SHP77 (cell line): ENCODE data around the gene ABCC3.
A peak's percentile ranks its signal among the peaks of the same experiment; 100 is the strongest.

Experiments used
- DNase-seq, 2 experiments: peaks; one replicate each; lab custom pipeline; 2025; lab: John Stamatoyannopoulos, UW

ABCC3 gene

DNA sequence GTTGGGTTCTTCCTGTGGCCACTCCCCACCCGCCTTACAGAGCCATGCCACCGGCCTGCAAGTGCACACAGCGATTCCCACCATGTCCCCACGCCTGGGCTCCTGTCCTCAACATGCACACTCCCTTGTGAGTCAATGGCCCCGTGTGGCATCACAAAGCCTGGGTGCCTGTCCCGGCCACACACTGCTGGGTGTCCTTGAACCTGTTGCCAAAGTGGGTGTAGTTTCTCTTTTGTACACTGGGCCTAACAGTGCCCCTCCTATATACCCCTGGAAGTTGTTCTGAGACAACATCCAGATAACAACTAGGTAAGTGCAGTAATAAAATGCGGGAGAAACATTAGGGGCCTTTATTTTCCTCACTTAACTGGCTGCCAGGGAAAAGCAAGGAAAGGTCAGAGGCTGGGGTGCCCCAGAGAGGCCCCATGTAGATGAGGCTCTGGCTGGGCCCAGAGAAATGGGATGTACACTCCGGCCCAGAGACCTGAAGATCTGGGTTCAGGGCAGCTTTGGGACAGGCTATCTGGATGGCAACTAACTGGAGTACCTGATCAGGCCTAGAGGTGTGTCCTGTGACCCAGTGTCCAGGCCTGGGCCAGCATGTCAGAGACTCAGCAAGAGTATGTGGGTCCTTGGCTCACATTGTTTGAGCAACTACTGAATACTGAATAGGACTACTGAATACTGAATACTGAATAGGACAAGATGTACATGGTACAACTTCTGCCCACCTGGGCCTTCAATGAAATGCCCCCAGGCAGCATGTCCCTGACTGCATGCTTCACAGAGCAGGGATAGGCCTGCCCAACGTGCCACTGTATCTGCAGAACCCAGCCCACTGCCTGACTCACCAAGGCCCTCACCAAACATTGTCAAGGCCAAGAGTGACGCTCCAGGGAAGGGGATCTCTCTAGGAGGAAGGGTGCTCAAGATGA, 8.3 kb downstream of the ABCC3 start:
- DNase-seq = no peak

DNA sequence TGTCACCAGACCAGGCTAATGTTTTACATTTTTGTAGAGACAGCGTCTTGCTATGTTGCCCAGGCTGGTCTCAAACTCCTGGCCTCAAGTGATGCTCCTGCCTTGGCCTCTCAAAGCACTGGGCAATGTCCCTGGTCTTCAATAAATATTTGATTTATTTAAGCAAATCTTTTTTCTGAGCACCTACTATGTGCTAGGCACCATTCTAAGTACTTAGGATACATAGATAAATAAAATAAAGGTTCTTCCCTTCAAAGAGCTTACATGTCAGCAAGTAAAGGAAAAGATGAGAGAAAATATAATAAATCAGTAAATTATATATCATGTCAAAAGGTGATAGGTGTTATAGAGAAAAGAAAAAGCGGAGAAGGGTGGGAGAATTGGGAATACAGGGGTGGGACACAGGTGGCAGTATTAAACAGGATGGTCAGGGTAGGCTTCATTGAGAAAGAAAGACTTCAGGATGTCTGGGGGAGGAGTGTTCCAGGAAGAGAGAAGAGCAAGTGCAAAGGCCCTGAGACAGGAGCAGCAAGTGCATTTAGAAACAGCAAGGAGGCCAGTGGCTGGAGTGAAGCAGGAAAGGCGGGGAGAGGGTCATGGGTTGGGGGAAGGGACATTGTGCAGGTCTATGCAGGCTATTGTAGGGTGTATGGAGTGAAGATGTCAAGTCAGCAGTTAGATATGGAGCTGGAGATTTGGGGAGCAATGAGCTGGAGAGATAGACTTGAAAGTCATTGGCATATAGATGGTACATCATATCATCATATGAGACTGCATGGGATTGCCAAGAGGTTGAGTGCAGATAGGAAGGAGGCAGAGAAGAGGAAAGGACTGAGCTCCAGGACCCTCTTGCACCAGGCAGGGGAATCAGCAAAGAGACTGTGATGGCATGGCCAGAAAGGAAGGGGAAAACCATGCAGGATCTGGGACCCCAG, 11.3 kb downstream of the ABCC3 start:
- no peak for DNase-seq

DNA sequence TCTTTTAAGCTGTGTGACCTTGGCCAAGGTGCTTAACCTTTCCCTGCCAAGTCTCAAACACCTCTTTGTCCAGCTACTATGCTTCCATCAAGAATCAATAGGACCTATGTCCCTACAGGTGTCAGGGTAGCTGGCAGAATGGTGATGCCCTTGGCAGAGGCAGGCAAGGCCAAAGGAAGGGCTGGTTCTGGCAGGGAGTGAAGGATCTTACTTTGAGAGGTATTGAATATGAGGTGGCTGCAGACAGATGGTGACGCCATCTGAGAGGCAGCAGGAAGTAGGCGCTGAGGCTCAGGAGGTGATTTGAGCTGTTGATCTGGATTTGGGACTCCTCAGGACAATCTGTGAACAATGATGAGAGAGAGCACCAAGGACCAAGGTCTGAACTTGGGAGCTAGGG, 12.5 kb downstream of the ABCC3 start:
- DNase-seq = no peak

DNA sequence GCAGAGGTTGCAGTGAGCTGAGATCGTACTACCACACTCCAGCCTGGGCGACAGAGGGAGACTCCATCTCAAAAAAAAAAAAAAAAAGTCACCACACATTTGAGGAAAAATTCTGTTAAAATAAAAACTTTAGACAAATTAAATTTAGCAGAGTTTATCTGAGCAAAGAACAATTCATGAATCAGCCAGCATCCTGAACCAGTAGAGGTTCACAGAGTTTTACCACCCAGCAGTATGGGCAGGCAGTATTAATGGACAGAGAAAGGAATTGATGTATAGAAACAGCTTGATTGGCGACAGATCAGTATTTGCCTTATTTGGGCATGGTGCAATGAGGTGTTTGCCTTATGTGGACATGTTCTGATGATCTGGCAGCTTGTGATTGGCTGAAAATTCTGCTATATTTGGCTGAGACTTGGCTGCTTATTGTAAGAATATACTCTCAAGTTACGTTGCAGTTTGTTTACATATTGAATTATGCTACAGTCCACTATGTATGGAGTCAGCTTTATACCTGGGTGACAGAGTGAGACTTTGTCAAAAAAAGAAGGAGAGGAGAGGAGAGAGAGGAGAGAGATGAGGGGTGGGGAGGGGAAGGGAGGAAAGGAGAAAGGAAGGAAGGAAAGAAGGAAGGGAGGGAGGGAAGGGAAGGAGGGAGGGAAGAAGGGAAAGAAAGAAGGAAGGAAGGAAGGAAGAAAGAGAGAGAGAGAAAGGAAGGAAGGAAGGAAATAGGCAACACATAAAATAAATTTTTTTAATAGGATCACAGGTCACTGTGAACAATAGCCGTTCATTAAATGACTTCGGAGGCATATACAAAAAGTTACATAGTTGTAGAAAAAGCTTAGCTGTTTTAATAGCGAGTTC, 14.6 kb downstream of the ABCC3 start:
- no peak for DNase-seq

DNA sequence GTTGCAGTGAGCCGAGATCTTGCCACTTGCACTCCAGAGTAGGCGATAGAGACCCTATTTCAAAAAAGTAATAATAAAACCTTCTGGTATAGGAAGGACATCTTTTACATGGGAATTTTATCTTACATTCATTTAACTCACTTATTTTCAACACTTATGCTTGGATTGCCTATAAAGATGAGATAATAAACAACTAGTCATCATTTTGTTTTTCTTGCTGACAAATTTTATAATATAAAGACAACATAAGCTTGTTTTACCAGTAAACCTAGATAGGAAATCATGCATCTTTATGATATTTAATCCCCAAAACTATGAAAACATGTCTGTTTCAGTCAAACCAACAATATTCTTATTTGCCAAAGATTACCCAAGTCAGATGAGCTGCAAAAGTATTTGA, 17.0 kb downstream of the ABCC3 start:
- no peak for DNase-seq

DNA sequence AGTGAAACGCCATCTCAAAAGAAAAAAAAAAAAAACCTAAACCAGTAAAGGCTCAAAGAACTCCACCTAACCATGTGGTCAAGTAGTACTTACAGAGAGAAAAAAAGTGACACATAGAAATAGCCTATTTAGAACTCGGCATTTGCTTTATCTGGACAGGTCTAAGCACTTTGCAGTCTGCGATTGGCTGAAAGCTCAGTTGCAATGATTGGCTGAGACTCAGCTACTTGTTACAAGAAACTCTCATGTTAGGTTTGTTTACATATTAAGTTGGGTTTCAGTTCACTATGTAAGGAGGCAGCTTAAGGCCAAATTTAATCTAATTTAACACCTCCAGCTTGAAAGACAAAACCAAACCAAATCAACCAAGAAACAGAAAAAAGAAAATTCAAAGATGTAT, 19.1 kb downstream of the ABCC3 start:
- no peak for DNase-seq

DNA sequence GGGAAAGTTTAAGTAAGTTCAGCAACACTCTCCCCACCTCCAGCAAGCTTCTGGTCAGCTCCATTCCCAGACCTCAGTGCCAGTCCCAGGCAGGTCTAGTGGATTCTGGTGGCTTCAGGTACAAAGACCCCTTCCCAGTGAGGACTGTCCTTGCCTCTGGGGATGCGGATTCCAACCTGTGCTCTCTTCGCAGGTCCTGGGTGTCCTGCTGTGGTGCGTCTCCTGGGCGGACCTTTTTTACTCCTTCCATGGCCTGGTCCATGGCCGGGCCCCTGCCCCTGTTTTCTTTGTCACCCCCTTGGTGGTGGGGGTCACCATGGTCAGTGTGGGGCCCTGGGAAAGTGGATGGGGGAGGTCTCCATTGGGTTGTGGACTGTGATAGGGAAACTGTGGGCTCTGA, 21.8 kb downstream of the ABCC3 start:
- DNase-seq = no peak

DNA sequence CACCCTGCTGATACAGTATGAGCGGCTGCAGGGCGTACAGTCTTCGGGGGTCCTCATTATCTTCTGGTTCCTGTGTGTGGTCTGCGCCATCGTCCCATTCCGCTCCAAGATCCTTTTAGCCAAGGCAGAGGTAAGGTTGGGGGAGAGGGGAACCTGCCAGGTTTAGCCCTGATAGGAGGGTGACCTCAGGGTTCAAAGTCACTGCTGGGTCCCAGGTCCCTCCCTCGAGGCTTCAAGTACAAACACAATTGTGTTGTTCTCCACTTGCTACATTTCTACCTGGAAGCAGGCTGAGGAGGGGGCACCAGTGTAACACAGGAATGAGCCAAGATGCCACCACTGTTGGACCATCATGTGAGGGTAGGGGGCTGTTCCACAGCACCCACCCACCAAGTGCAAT, 22.4 kb downstream of the ABCC3 start:
- DNase-seq = no peak

DNA sequence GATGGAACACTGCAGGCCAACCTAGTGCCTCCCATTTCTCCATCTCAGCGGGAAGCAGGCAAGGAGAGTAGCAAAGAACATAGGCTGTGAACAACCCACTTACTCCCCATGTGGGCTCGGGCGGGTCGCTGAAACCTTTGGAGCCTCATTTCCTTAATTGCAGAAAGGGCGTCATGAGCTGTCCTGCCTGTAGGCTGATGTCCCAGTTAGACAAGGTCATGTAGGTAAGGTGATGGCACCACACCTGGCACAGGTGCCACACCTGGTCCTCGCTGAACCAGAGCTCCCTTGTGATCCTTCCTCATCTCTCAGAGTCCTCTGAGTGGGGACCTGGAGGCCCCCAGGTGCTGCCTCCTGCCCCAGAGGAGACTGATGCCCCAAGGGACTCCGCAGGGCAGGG, 22.9 kb downstream of the ABCC3 start:
- DNase-seq = no peak

DNA sequence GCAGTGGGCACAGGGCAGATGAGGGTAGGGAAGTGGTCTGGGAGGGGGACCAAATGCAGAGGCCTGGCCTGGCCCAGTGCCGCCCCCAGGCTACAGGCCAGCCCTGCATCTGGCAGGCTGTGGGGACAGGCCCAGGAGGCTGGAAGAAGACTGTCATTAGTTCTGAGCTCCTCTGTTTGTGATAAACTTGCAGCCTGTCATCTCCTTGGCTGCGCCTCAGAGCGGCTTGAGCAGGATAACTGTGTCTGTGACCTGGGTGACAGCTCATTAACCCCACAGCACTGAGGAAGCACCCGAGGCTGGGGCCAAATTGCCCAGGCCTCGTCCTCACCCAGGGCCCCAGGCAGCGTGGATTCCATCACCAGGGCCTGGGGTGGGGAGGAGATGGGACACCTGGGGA, 23.9 kb downstream of the ABCC3 start:
- DNase-seq = no peak

DNA sequence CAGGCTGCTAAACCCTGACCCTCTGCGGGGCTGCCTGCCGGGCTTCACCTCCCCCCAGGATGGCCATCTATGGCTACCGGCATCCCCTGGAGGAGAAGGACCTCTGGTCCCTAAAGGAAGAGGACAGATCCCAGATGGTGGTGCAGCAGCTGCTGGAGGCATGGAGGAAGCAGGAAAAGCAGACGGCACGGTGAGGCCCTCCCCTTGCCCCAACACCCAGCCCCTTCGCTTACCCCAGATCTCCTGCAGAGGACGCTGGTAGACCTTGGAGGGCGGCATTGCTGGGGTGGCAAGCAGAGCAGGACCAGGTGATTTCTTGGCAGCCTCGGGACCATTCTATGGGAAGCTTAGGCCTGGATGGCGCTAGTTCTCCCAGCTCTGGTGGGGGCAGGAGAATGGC, 24.5 kb downstream of the ABCC3 start:
- peak in 1 of 2 experiments; percentile 26 for DNase-seq

DNA sequence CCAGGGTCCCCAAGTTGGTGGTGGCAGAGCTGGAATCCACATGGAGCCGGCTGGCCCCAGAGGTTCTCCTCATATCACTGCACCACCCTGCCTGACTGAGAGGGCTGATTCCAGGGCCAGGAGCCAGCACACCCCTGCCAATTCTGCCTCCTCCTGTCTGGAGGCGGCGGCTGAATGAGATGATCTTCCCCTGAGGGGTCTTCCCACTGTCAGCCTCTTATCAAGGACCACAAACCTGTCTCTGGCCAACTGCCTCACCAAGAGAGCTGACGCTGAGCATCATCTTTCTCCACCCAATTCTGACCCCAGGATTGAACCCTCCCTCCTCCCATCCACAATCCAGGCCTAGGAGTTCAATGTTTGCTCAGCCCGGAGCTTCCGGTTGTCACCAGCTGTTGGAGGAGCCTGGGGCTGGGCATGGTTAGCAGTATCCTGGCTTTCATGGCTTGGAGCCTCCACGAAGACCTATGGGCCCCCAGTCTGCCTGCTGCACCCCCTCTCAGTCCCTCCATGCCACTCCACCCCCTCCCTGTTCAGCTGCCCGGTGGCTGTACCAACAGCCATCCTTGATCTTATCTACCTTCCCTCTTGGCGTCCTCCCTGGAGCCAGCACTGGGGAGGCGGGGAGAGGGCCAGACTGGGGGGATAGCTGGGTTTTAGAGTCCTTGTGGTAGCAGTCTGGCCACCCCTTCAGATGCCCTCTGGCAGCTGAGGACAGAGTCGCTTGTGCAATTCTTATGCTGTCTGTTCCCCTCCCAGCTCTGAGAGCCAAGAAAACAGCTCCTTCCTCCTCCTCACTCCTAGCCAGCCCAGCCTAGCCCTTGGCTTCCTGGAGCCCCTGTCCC, 25.6 kb downstream of the ABCC3 start:
- peak; percentile 92 to 94 for DNase-seq

DNA sequence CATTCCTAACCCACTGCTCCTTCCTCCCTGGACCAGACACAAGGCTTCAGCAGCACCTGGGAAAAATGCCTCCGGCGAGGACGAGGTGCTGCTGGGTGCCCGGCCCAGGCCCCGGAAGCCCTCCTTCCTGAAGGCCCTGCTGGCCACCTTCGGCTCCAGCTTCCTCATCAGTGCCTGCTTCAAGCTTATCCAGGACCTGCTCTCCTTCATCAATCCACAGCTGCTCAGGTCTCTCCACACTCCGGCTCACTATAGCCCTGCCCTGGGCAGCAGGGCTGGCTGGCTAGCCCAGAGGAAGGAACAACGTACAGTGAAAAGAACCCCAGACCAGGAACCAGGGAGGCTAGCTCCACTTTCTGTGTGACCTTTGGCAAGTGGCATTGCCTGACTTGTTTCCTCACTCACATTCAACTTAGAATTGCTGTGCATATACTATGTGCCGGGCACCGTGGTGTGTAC, 26.2 kb downstream of the ABCC3 start:
- DNase-seq = peak in 1 of 2 experiments; percentile 39

DNA sequence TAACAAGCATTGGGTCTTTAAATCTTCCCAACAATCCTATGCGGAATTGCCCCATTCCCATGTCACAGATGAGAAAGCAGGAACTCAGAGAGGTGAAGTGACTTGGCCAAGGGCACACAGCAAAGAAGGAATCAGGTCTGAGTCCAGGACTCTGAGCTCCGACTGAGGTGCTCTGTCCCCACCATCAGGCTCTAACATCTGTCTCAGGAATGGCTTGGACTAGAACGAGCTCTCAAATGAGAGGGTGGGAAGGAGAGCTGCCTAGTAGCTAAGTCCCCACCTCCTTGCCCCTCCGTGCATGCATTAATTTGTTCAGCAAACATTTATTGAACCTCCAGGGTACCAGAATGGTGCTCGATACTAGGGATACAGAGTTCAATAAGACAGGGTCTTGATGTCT, 26.7 kb downstream of the ABCC3 start:
- no peak for DNase-seq

DNA sequence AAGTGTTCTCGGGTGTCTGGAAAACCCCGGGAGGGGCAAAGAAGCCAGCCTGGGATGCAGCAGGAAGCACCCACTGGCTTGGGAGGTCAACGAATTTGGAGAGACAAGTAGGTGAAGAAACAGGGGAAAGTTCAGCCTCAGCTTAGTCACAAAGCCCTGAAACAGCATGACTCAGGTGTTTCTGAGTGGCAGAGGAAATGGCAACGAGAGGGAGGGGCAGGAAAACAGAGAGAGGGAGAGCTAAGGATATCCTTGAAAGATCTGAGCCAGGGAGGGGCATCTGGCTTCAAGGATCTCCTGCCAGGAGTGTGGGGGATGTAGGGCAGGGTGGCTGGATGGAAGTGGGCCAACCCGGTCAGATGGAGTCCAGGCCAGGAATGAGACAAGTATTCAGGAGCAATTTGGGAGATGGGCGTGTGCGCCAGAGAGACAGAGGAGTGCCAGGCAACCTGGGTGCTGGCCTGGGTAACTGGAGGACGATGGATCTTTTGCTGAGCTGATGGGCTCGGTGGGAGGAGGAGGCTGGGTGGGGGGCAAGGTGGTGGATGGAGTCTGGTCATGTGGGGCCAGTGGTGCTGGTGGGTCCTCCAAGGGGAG, 27.2 kb downstream of the ABCC3 start:
- DNase-seq = peak; percentile 84 to 87

DNA sequence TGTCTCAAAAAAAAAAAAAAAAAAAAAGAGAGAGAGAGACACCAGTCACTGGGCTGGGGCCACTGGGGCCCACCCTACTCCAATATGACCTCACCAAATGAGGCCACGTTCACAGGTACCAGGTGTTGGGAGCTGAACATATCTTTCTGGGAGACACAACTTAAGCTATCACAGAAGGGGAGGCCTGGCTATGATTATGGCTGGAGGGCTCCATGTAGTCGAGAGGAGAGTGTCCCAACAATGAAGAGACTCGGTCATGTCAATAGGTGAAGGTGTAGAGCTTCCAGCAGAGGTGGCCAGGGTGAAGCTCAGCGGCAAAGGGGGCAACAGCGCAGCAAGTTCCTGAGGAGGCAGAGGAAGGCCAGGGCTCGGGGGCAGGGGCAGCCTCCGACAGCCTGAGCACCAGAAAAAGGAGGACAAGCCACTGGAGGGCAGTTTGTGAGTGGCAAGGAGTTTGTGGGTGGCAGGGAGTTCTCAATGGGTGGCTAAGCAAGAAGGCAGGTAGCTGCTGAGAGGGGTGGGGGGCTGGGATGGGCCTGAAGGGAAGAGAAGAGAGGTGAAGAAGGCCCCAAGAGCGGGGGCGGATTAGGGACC, 28.0 kb downstream of the ABCC3 start:
- no peak for DNase-seq

DNA sequence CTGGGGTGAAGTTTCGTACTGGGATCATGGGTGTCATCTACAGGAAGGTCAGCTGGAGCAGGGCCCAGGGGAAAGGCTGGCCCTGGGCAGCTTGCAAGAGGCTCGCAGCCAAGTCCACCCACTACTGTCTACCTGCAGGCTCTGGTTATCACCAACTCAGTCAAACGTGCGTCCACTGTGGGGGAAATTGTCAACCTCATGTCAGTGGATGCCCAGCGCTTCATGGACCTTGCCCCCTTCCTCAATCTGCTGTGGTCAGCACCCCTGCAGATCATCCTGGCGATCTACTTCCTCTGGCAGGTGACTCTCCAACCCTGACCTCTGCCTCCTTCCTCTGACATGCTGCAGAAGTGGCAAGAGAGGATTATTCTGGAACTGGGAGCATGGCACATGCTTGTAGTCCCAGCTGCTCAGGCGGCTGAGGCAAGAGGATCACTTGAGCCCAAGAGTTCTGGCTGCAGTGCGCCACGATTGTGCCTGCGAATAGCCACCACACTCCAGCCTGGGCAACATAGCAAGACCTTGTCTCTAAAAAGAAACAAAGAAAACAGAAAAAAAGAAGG, 29.2 kb downstream of the ABCC3 start:
- no peak for DNase-seq

DNA sequence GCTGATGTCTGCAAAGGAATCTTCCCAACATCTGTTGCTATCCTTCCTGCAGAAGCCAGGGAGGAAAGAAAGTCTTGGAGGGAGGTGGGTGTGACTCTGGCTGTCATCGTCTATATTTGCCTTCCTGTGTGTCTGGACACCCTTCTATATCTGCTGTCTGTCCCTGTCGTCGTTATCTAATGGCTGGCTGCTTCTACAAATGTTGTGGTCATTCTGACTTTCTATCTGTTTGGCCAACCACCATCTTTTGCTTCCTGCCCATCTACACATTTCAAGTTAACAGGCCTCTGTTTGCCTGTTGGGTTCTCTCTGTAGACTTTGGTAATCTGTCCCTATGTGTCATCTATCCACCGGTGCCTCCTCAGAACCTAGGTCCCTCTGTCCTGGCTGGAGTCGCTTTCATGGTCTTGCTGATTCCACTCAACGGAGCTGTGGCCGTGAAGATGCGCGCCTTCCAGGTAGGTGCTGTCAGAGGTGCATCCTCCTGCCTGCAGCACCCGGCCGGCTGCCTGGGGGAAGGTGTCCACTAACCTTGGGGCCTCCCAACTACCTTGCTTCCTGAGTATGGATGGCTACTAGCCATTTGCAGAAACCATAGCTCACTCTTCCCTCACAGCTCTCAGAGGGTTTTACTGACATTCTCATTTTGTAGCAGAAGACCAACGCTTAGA, 30.2 kb downstream of the ABCC3 start:
- no peak for DNase-seq

DNA sequence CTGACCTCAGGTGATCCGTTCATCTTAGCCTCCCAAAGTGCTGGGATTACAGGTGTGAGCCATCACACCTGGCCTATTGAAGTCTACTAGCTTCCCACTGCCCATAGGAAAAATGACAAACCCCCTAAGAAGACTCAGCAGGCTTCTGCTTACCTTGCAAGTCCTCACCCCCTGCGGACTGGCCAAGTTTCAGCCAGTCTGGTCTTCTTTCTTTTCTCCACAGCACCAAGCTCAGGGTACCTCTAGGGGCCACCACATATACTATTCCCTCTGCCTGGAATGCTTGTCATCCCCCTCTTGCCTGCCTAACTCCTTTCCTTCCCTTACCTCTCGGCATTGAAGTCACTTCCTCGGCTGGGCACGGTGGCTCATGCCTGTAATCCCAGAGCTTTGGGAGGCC, 31.2 kb downstream of the ABCC3 start:
- DNase-seq = no peak
